HepG2 (cell line): ENCODE results near the gene IFITM5. TPM values are rescaled to one million over a fixed set of nuclear protein-coding genes. Genes with fewer than 3 reads are reported as not detected.
A peak's percentile ranks its signal among the peaks of the same experiment; 100 is the strongest.
"Not testable (repeated sequence)": the region's sequence is repeated elsewhere in the genome, so short reads cannot be mapped to it uniquely, and the experiment has no call there.

Experiments used
- ATAC-seq: fragments of 200-7000 bp; cut with Tn5 transposase; 3 replicates; pipeline ENCODE4 v1.9.1; 2020; ENCODE audit warnings: mild to moderate bottlenecking, moderate library complexity
- BruUV-seq: library from RNA; stranded (reverse); fragments of 400-500 nt; replicated peaks from 2 replicates; lab custom pipeline; 2021; lab: Mats Ljungman, UMichigan
- CTCF ChIA-PET: fragments of 300-600 bp; formaldehyde crosslinking; extraction: SDS; loops from one replicate; lab custom pipeline; 2021; ENCODE audit warnings: low total read pairs, inconsistent platforms, low intra/inter-chr PET ratio; lab: Yijun Ruan, JAX
- POLR2A ChIA-PET: fragments of 350-600 bp; sonication (Branson Sonifier 250); formaldehyde crosslinking; loops from one replicate; lab custom pipeline; 2020; ENCODE audit warnings: antibody characterized with exemption, inconsistent platforms; lab: Yijun Ruan, JAX
- DNase-seq: peaks from one replicate; pipeline ENCODE4 v3.0.0-alpha.2; 2015; ENCODE audit warnings: low spot score
- FAIRE-seq: peaks from 3 replicates; lab custom pipeline; 2011; peaks lifted over from hg19 to GRCh38; lab: Jason Lieb, UNC
- H2AFZ ChIP-seq: one replicate; pipeline ENCODE4 v1.6.1; 2011; ENCODE audit warnings: low read length, inconsistent platforms
- H3K27ac ChIP-seq: fragments of 300-600 bp; 3 replicates; pipeline ENCODE4 v1.8.0; 2011; ENCODE audit warnings: mixed run types, mild to moderate bottlenecking, mixed read lengths, low read length, inconsistent platforms; ENCODE audit not compliant: insufficient read depth; ENCODE audit errors: extremely low read length
- H3K27me3 ChIP-seq, 2 experiments: fragments of 200-600 bp in 1 of 2; 2 replicates in 1 of 2; 3 replicates in 1 of 2; pipeline versions ENCODE4 v1.6.0 to v1.8.0; 2011; ENCODE audit warnings: low read length in 2 of 2, mild to moderate bottlenecking in 2 of 2, moderate library complexity in 2 of 2, inconsistent platforms in 1 of 2; ENCODE audit not compliant: insufficient read depth in 2 of 2, control insufficient read depth in 1 of 2
- H3K36me3 ChIP-seq, 2 experiments: fragments of 200-600 bp in 1 of 2; replicated peaks in 1 of 2; 2 replicates in 1 of 2; 3 replicates in 1 of 2; pipeline versions ENCODE4 v1.5.1 to v1.8.0; 2011; ENCODE audit warnings: low read length in 2 of 2, inconsistent platforms in 1 of 2; ENCODE audit not compliant: insufficient read depth in 2 of 2, control insufficient read depth in 1 of 2
- H3K4me1 ChIP-seq: 2 replicates; pipeline ENCODE4 v1.5.1; 2012; ENCODE audit warnings: low read length, inconsistent platforms; ENCODE audit not compliant: insufficient read depth
- H3K4me2 ChIP-seq: 2 replicates; pipeline ENCODE4 v1.6.0; 2011; ENCODE audit warnings: low read depth, low read length, inconsistent platforms
- H3K4me3 ChIP-seq, 3 experiments: fragments of 200-600 bp in 1 of 3; sonication (generic), shearing (Covaris generic) in 1 of 3; replicated peaks in 1 of 3; 2 replicates each; pipeline ENCODE4 v1.5.1; 2011 to 2016; ENCODE audit warnings: low read length in 3 of 3, inconsistent platforms in 2 of 3, low read depth in 2 of 3, mild to moderate bottlenecking in 2 of 3, control low read depth in 1 of 3, mixed read lengths in 1 of 3; ENCODE audit not compliant: insufficient read depth in 1 of 3
- H3K79me2 ChIP-seq: one replicate; pipeline ENCODE4 v1.6.1; 2011; ENCODE audit warnings: low read length, inconsistent platforms; ENCODE audit not compliant: insufficient read depth
- H3K9ac ChIP-seq: 2 replicates; pipeline ENCODE4 v1.6.0; 2011; ENCODE audit warnings: mild to moderate bottlenecking, low read depth, low read length, inconsistent platforms; ENCODE audit not compliant: insufficient read depth
- H3K9me3 ChIP-seq: 2 replicates; pipeline ENCODE4 v1.5.1; 2012; ENCODE audit warnings: mild to moderate bottlenecking, low read length
- H4K20me1 ChIP-seq: 2 replicates; pipeline ENCODE4 v1.6.0; 2011; ENCODE audit warnings: inconsistent platforms, mild to moderate bottlenecking, low read length, moderate library complexity; ENCODE audit not compliant: insufficient read depth
- DNMT3B ChIP-seq: conservative IDR thresholded peaks from 2 replicates; pipeline ENCODE4 v1.6.1; 2016; ENCODE audit warnings: missing biosample characterization, control low read depth
- E2F2 ChIP-seq: sonication (generic); formaldehyde crosslinking; IDR thresholded peaks from 2 replicates; pipeline ENCODE4 v1.4.0; 2020; ENCODE audit warnings: missing genetic modification reagents, borderline replicate concordance
- KLF12 ChIP-seq: sonication (generic); formaldehyde crosslinking; IDR thresholded peaks from 2 replicates; pipeline ENCODE4 v1.4.0; 2020; ENCODE audit warnings: missing genetic modification reagents, borderline replicate concordance
- SAP130 ChIP-seq: IDR thresholded peaks from 2 replicates; pipeline ENCODE4 v1.6.1; 2016; ENCODE audit warnings: low read depth
- TFAP4 ChIP-seq: sonication (generic); IDR thresholded peaks from 2 replicates; pipeline ENCODE4 v1.6.1; 2016; ENCODE audit warnings: low read depth, borderline replicate concordance
- ZKSCAN8 ChIP-seq: IDR thresholded peaks from 2 replicates; pipeline ENCODE4 v1.6.1; 2016; ENCODE audit warnings: borderline replicate concordance, missing genetic modification reagents, missing compliant biosample characterization
- ZNF143 ChIP-seq: sonication (generic); formaldehyde crosslinking; IDR thresholded peaks from 2 replicates; pipeline ENCODE4 v1.4.0; 2020; ENCODE audit warnings: missing genetic modification reagents
- ZNF382 ChIP-seq: sonication (generic); formaldehyde crosslinking; IDR thresholded peaks from 2 replicates; pipeline ENCODE4 v1.5.0; 2020; ENCODE audit warnings: missing genetic modification reagents, mild to moderate bottlenecking, borderline replicate concordance
- ZNF761 ChIP-seq: sonication (generic); formaldehyde crosslinking; conservative IDR thresholded peaks from 2 replicates; pipeline ENCODE4 v1.4.0; 2020; ENCODE audit warnings: mild to moderate bottlenecking, missing genetic modification reagents
- WGBS: methylation state at CpG from one replicate; pipeline ENCODE4 v1.1.6; 2017; ENCODE audit warnings: low lambda C conversion rate; 5-methylcytosine and 5-hydroxymethylcytosine counted together
- in situ Hi-C: cut with HindIII; loops from 2 replicates; pipeline ENCODE4 v1.10.0; 2017; ENCODE audit warnings: low pct_unique_long_range_greater_than_20kb; ENCODE audit not compliant: extremely low pct_ligation_motif_present
- intact Hi-C: fragments of 100-400 bp; cut with micrococcal nuclease; formaldehyde crosslinking; loops from one replicate; pipeline ENCODE4 v1.10.0; 2022; ENCODE audit not compliant: unreplicated experiment
- polyA plus RNA-seq, 8 experiments: library from polyadenylated mRNA; depleted of rRNA in 3 of 8; stranded (reverse) in 7 of 8; unstranded in 1 of 8; fragments of >200 nt; fragmentation: Illumina TruSeq in 4 of 8; extraction: Trizol in 4 of 8; gene quantifications; 2 replicates each; pipeline versions ENCODE4 v1.2.1 to v1.2.3, GENCODE V29; 2011 to 2016; ENCODE audit warnings: low read depth in 4 of 8, missing spikeins in 1 of 8, mixed read lengths in 1 of 8; ENCODE audit not compliant: insufficient read depth in 1 of 8
- total RNA-seq, 5 experiments: library from RNA; depleted of rRNA; stranded (reverse); fragments of >200 nt; fragmentation: Illumina TruSeq; extraction: Trizol; gene quantifications; 2 replicates each; pipeline ENCODE4 v1.2.3, GENCODE V29; 2016; ENCODE audit warnings: low read depth in 1 of 5
- TF ChIP-seq, protein P1 (sequence below): IDR thresholded peaks from 2 replicates; pipeline ENCODE4 v1.6.1; 2012; ENCODE audit warnings: inconsistent platforms

IFITM5 gene
- total and polyA plus RNA-seq, 2 of the 13 experiments (the other 11 are each of a cell fraction or from before 2014, with no cell fraction given), result not detected

DNA sequence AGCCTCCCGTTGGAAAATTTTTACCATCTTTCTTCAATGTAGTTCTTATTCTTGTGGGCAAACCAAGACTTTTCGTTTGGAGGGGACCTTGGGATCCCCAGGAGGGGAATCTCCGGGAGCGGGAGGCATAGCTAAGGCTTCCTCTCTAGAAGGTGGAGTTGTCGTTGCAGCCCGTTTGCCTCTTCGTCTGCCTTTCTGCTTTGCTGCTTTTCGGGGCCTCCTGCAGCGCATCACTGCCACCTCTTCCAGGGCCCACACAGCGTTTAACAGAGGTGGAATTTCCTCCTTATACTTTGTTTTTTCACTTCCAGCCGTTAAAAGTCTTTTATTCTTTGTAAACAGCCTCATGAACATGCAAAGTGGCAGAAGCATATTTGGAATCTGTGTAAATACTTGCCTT lies 24.8 kb upstream of the IFITM5 start (continued):
- TF ChIP-seq KLF12 (CRISPR knock-in tag) (no peak), ZNF382 (no peak), E2F2 (CRISPR knock-in tag) (no peak), ZKSCAN8 (CRISPR knock-in tag) (no peak), ZNF761 (CRISPR knock-in tag) (no peak), DNMT3B (CRISPR knock-in tag) (no peak)
- TF ChIP-seq, all 625 proteins: peak for 0

GRCh38 chr11:319888-320273 lies 20.6 kb upstream of the IFITM5 start:
- in situ Hi-C loops, H4K20me1 ChIP-seq, H3K36me3 ChIP-seq, H3K9me3 ChIP-seq, H3K27me3 ChIP-seq, CTCF ChIA-PET, FAIRE-seq, DNase-seq, H3K79me2 ChIP-seq, BruUV-seq, H2AFZ ChIP-seq, intact Hi-C loops: not testable (repeated sequence)
- peak overlapping the region; percentile 77 for H3K9ac ChIP-seq
- peaks cover 45% of the 10 kb centered on the region for H3K4me1 ChIP-seq
- H3K4me2 ChIP-seq, result peak overlapping the region; percentile 81
- POLR2A ChIA-PET, result interaction anchor here (1.1 to 1.9 kb wide), 5 partner anchors 9 to 36 kb away, joined by 4 to 11 read pairs (median 5); partner anchors contain the start of gene IFITM2
- peak overlapping the region; percentile 59 to 85 (median 83) for H3K4me3 ChIP-seq
- peak; percentile 3 for ATAC-seq
- WGBS, result no CpG with 5 or more reads among the region's 10 CpGs
- peak overlapping the region; percentile 66 for H3K27ac ChIP-seq
- TF ChIP-seq, protein P1, sequence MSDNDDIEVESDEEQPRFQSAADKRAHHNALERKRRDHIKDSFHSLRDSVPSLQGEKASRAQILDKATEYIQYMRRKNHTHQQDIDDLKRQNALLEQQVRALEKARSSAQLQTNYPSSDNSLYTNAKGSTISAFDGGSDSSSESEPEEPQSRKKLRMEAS, result 0 out of 2 replicates have a peak, but pooled peaks have one; percentile 3
- TF ChIP-seq SAP130 (0 out of 2 replicates have a peak, but pooled peaks have one; percentile 5), TFAP4 (peak; percentile 17; the same call in 1 of the 2 replicates), ZNF143 (CRISPR knock-in tag) (0 out of 2 replicates have a peak, but pooled peaks have one; percentile 12)
